Gastrocnemius medialis (tissue), 4 donors: ENCODE measurements around the gene RYK.

Experiments used
- POLR2A ChIP-seq, 2 donors: fragments of 450-650 bp; IDR thresholded peaks; one replicate each; pipeline ENCODE4 v1.6.1; 2017; ENCODE audit warnings: antibody characterized with exemption in 2 of 2, mild to moderate bottlenecking in 2 of 2, moderate library complexity in 2 of 2
- TF ChIP-seq, protein P1 (sequence below), 5 experiments: fragments of 450-650 bp in 3 of 5; fragments of 200-600 bp in 2 of 5; sonication (generic) in 2 of 5; IDR thresholded peaks in 4 of 5; conservative IDR thresholded peaks in 1 of 5; 1 replicate in 4 of 5; 2 replicates in 1 of 5; pipeline ENCODE4 v1.5.1; 2016 to 2019; ENCODE audit warnings: antibody characterized with exemption in 5 of 5, mild to moderate bottlenecking in 3 of 5, moderate library complexity in 3 of 5

DNA sequence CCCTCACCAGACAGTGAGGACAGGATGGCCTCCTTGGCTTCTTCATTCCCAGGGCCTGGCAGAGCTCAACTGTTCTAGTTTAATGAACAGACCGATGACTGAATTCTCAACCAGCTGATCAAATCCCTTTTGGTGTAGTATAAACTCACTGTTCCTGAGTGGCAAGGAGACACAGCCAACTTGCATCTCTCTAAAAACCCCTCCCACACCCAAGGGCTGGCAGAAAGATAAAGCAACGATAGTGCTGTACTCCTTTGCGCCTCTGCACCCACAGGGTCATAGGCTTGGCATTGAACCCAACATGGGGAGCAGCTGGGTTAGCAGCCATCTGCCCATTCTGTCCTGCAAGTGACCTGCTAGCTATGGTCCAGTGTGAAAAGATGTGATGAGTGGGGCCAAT is 103.2 kb downstream of the RYK start:
- TF ChIP-seq, protein P1, sequence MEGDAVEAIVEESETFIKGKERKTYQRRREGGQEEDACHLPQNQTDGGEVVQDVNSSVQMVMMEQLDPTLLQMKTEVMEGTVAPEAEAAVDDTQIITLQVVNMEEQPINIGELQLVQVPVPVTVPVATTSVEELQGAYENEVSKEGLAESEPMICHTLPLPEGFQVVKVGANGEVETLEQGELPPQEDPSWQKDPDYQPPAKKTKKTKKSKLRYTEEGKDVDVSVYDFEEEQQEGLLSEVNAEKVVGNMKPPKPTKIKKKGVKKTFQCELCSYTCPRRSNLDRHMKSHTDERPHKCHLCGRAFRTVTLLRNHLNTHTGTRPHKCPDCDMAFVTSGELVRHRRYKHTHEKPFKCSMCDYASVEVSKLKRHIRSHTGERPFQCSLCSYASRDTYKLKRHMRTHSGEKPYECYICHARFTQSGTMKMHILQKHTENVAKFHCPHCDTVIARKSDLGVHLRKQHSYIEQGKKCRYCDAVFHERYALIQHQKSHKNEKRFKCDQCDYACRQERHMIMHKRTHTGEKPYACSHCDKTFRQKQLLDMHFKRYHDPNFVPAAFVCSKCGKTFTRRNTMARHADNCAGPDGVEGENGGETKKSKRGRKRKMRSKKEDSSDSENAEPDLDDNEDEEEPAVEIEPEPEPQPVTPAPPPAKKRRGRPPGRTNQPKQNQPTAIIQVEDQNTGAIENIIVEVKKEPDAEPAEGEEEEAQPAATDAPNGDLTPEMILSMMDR (IDR thresholded peaks at IDR 0.05 in 4 of 5, conservative IDR thresholded peaks at IDR 0.05 in 1 of 5) = no peak
- TF ChIP-seq POLR2A (IDR thresholded peaks at IDR 0.05) = no peak
